HG03139 (cell line): ENCODE results near the gene RBMS3.
"Not testable (repeated sequence)": the region's sequence is repeated elsewhere in the genome, so short reads cannot be mapped to it uniquely, and the experiment has no call there.

ENCODE experiments used
- ATAC-seq: cut with Tn5 transposase; IDR thresholded peaks from one replicate; pipeline ENCODE4 v1.9.1; 2021; ENCODE audit not compliant: unreplicated experiment

RBMS3 gene

DNA sequence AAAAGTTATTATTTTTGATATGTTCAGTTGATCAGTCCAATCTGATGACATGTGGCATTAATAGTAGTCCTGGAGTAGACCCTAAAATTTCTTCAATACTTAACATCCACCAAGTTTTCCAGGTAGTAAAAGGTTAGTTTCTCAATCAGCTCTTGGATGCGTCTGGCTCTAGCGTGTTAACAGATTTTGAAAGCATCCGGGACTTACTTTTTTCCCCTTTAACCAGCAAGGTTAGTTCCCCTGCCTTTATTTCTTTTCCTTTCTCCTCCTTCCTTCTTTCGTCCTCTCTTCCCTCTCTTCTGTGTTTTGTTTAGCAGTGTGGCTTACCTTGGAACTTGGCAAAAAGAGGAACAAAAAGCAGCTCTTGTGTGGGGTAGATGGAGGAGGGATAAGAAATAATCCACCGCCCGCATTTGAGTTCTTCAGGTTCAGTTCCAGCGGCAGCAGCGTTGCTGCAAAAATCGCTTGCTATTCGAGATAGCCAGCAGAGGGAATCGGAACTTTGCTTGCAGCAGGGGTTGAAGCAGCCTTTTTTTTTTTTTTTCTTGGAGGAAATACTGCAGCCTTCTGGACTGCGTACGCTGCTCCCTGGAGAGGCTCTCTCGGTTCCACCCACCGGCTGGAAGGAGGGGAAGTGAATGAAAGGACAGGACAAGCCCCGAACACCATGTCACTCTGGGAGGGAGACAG lies at the start of gene RBMS3:
Gene RBMS3 (plus strand): TSS at position 668 of the 690 bp plus-strand sequence.
- peak; percentile 40 for ATAC-seq

GRCh38 chr3:29233126-29233525 lies 47.7 kb upstream of the RBMS3 start:
- ATAC-seq: not testable (repeated sequence)

- ATAC-seq: no peak
Measured at GRCh38 chr3:29236146-29236840, 44.6 kb upstream of the RBMS3 start.

DNA sequence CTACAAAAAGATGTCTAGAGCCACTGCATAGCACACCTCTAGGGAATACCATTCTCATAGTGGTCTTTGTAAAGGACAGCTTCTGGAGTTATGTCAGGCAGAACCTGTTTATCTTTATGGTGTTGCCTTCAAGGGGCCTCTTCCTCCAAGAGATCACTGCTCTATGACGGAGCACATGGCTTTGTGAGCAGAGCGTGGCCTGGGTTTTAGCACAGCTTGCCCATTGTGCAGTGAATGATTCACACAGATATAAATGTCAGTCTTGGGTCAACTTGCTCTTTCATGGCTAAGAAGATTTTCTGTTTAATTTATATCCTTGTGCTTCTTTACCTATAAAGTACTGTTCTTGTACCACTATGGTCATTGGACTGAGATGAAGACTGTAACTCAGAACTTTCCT lies 41.5 kb upstream of the RBMS3 start:
- no peak for ATAC-seq

DNA sequence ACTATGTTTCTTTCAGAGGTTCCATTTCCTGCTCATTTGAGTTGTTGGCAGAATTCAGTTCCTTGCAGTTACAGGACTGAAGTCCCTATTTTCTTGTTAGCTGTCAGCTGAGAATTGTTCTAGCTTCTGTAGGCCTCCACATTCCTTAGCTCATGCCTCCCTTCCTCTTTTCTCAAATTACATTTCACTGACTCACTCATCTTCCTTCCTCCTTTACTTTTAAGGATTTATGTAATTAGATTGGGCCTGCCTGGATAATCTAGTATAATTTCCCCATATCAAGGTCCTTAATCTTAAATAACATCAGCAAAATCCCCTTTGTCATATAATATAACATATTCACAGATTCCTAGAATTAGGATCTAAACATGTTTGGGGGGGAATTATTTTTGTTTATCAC lies 40.6 kb upstream of the RBMS3 start:
- no peak for ATAC-seq

DNA sequence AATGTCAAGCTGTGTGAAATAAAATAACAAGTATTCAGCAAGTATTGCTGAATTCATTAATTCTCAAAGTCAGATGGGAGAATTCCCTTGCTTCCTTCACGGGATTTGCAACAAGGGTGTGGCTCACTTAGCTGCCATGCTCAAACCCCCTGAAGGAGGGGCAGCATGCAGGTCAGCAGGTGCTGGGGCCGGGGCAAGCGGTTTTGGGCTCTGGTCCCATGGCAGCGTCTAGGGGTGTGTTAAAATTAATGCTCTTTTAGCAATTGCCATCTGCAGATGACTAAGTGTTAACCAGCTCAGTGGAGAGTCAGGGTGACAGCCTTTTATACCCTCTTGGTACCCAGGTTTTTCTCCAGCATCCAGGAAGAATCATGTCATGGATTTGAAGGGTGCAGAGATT lies 40.0 kb upstream of the RBMS3 start:
- no peak for ATAC-seq

- ATAC-seq: no peak
Measured at GRCh38 chr3:29241855-29242254, 39.0 kb upstream of the RBMS3 start.

DNA sequence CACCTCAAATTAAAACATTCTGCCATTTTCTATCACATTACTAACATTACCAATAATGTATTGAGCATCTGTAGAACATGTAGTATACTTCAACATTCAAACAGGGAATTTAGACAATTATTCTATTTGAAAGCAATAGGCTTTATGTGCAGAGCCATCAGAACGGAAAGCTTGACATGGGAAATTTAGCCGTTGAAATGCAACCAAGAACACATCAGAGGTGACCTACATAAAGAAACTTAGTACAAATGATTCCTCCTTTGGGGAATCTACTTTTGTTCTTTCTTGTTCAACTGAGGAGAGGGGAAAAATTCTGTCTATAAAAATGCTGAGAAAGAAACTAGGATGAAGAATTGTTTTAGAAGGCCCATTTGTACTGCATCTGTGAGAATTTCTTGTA lies 38.6 kb upstream of the RBMS3 start:
- no peak for ATAC-seq

DNA sequence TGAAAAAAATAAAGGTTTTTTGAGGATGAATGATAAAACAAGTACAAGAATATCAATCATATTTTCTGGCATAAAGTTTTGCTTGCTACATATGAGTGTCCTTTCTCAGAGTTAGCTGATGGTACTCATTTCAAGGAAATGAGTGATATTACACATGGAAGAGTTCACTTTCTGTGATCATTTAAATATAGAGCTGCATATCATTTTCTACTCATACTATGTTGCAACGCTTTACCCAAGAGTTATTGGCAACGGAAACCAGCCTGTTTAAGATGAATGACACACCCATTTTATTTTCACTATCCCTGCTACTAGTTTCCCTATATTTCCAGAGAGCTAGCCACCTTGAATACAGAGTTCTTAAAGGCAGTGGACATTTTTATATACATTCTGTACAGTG lies 35.4 kb upstream of the RBMS3 start:
- ATAC-seq: no peak

DNA sequence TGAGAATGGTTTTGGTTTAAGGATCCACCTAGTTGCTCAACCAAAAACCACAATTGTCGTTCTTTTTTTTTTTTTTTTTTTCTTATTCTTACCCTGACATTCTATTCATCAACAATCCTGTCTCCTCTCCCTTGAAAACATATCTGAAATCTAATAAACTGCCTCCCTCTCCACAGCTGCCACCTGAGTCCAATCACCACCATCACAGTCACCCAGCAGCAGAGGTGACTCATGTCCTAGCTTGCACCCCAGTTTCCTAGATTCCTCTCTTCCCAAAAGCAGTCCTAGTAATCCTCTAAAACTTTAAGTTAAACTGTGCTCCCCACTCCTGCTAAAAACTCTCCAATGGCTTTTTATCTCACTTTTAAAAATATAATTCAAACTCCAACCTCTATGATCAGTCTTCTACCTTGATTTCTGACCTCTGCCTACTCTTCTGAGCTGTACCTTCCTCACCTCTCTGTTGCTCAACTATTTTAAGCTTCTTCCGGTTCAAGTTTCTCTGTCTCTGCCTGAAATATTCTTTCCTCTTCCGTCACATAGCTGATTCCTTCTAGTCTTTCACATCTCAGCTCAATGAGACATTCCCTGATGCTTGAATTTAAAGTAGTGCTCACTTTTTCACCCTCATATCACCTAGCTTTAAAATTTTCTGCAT lies 33.7 kb upstream of the RBMS3 start:
- ATAC-seq: no peak

GRCh38 chr3:29249829-29250345 lies 31.0 kb upstream of the RBMS3 start:
- ATAC-seq: no peak

- no peak for ATAC-seq
Measured at GRCh38 chr3:29255854-29256696, 24.8 kb upstream of the RBMS3 start.

DNA sequence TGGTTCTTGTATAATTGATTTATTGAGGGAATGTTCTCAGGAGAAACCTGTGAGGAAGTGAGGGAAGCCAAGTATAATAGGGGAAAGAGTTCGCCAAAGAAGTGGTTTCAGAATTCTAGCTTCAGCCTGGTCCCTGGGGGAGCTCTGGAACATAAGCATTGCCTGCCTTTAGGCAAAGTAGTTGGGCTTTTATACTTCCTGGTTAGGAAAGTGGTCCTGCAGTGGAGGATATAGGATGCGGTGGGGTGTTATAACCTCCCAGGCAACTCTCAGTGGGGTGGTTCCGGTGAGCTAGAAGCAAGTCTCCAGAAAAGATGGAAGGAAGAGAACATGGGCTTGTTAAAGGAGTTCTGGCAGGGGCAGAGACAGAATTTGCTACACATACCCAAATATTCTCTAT lies 22.7 kb upstream of the RBMS3 start:
- no peak for ATAC-seq

DNA sequence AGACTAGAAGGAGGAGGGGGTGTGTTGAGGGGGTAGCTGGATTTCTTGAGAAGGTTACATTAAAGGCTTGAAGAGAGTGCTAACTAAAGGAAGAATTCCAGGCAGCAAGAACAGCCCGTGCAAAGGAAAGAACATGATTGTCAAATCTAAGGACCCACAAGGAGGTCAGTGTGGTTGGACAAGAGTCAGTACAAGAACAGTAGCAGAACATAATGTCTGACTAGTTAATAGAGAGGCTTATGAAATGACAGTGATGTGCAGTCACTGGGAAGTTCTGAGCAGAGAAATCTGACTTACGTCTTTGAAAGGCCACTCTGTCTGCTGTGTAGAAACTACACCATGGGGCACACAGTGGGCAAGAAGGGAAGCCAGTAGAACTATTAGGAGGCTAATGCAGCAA lies 19.8 kb upstream of the RBMS3 start:
- ATAC-seq: no peak

- no peak for ATAC-seq
Measured at GRCh38 chr3:29263476-29263875, 17.4 kb upstream of the RBMS3 start.

GRCh38 chr3:29265509-29266072 lies 15.3 kb upstream of the RBMS3 start:
- no peak for ATAC-seq

DNA sequence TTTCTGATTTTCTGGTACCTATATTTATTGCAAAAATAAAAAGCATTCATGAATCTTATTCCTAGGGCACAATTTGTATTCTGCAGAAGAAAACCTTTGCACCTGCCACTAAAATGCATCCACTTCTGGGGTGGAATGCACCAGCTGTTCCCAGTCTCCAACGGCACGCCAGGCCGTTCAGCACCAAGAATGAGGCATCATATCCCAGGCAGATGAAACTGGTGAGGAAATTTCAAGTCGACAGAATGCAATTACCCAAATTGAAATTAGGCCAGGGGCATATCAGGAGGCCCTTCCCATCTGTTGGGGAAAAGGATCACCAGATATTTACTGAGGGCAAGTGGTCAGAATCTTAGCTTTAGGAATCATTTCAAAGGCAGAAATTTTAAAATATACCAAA lies 13.6 kb upstream of the RBMS3 start:
- no peak for ATAC-seq

GRCh38 chr3:29268651-29269050 lies 12.2 kb upstream of the RBMS3 start:
- ATAC-seq: no peak

DNA sequence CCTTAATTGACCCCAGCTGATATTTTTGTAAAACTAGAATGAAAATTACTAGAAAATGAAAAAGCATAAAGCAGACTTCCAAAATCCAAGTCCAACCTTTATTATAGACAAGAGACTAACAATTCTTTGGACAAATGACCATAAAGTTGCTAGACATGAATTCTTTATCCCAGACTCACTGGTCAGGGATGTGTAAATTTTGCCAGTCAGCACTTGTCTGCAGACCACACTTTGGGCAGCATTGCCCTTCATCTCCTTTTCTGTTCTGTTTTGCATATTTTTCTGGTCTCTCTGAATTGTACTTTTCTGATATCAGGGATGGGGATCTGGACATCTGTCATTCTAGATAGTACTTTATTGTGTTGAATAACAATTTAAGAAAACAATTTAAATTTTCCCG lies 10.1 kb upstream of the RBMS3 start:
- no peak for ATAC-seq

- ATAC-seq: no peak
Measured at GRCh38 chr3:29271475-29271874, 9.4 kb upstream of the RBMS3 start.

DNA sequence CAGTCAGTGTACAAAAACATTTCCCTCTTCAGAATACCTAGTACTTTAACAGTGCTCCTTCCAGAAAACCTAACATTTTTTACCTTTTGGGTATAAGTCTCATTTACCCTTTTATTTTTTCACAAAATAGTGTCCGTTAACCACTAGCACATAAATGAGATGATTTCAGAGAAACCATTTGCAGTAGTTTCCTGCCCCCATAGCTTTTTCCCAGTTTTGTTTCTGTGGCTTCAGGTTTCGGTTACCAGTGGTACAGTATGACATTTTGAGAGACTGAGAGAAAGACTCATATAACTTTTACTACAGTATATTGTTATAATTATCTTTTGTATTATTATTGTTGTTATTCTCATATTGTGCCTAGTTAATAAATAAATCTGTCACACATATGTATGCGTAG lies 6.2 kb upstream of the RBMS3 start:
- ATAC-seq: no peak
